BE2C (cell line): ENCODE results near the gene SIGLEC8.
"Not testable (repeated sequence)": the region's sequence is repeated elsewhere in the genome, so short reads cannot be mapped to it uniquely, and the experiment has no call there.

ENCODE experiments used
- DNase-seq: peaks from one replicate; pipeline ENCODE4 v3.0.0-alpha.2; 2020
- H3K27me3 ChIP-seq: fragments of 250-450 bp; sonication (Bioruptor Pico); 2 replicates; pipeline ENCODE4 v1.5.1; 2020; ENCODE audit warnings: mild to moderate bottlenecking
- H3K36me3 ChIP-seq: fragments of 250-450 bp; sonication (Bioruptor Pico); 2 replicates; pipeline ENCODE4 v1.5.1; 2020; ENCODE audit warnings: mild to moderate bottlenecking
- H3K4me1 ChIP-seq: fragments of 250-450 bp; sonication (Bioruptor Pico); 2 replicates; pipeline ENCODE4 v1.5.1; 2020
- H3K4me3 ChIP-seq: 2 replicates; pipeline ENCODE4 v1.5.1; 2011; ENCODE audit warnings: low read depth, low read length
- H3K9me3 ChIP-seq: fragments of 250-450 bp; sonication (Bioruptor Pico); 2 replicates; pipeline ENCODE4 v1.5.1; 2020
- TF ChIP-seq, protein P1 (sequence below): IDR thresholded peaks from 2 replicates; pipeline ENCODE4 v1.5.1; 2012; ENCODE audit warnings: mild to moderate bottlenecking, low read depth, low read length

SIGLEC8 gene

GRCh38 chr19:51421229-51422052 is 36.8 kb downstream of the SIGLEC8 start:
- no peaks in the 10 kb centered on the region for H3K9me3 ChIP-seq
- DNase-seq, result no peak
- no peaks in the 10 kb centered on the region; the same call in 1 of the 2 replicates for H3K27me3 ChIP-seq
- H3K4me1 ChIP-seq, result no peaks in the 10 kb centered on the region
- H3K4me3 ChIP-seq, result no peak overlapping the region
- TF ChIP-seq, protein P1, sequence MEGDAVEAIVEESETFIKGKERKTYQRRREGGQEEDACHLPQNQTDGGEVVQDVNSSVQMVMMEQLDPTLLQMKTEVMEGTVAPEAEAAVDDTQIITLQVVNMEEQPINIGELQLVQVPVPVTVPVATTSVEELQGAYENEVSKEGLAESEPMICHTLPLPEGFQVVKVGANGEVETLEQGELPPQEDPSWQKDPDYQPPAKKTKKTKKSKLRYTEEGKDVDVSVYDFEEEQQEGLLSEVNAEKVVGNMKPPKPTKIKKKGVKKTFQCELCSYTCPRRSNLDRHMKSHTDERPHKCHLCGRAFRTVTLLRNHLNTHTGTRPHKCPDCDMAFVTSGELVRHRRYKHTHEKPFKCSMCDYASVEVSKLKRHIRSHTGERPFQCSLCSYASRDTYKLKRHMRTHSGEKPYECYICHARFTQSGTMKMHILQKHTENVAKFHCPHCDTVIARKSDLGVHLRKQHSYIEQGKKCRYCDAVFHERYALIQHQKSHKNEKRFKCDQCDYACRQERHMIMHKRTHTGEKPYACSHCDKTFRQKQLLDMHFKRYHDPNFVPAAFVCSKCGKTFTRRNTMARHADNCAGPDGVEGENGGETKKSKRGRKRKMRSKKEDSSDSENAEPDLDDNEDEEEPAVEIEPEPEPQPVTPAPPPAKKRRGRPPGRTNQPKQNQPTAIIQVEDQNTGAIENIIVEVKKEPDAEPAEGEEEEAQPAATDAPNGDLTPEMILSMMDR, result no peak
- H3K36me3 ChIP-seq, result no peaks in the 10 kb centered on the region

DNA sequence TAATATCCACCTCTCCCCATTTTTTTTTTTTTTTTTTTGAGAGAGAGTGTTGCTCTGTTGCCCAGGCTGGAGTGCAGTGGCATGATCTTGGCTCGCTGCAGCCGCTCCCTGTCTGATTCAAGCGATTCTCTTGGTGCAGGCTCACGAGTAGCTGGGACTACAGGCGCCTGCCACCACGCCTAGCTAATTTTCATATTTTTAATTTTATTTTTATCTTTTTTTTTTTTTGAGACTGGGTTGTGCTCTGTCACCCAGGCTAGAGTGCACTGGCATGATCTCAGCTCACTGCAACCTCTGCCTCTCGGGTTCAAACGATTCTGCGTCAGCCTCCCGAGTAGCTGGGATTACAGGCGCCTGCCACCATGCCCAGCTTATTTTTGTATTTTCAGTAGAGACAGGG is 37.7 kb downstream of the SIGLEC8 start:
- H3K36me3 ChIP-seq, H3K27me3 ChIP-seq, H3K4me3 ChIP-seq, H3K9me3 ChIP-seq, H3K4me1 ChIP-seq, DNase-seq: not testable (repeated sequence)

- no peaks in the 10 kb centered on the region for H3K9me3 ChIP-seq
- TF ChIP-seq, protein P1, result no peak
- H3K27me3 ChIP-seq, result 0 out of 2 replicates have a peak, but pooled peaks cover 2% of the 10 kb centered on the region
- no peaks in the 10 kb centered on the region for H3K4me1 ChIP-seq
- no peak overlapping the region for H3K4me3 ChIP-seq
- H3K36me3 ChIP-seq, result no peaks in the 10 kb centered on the region
- no peak for DNase-seq
These were observed 39.5 kb downstream of the SIGLEC8 start for GRCh38 chr19:51418707-51419106.

GRCh38 chr19:51417810-51418157 is 40.5 kb downstream of the SIGLEC8 start:
- no peaks in the 10 kb centered on the region for H3K4me1 ChIP-seq
- DNase-seq, result no peak
- H3K4me3 ChIP-seq, result no peak overlapping the region
- TF ChIP-seq, protein P1, result no peak
- no peaks in the 10 kb centered on the region for H3K9me3 ChIP-seq
- 0 out of 2 replicates have a peak, but pooled peaks cover 2% of the 10 kb centered on the region for H3K27me3 ChIP-seq
- H3K36me3 ChIP-seq, result no peaks in the 10 kb centered on the region

DNA sequence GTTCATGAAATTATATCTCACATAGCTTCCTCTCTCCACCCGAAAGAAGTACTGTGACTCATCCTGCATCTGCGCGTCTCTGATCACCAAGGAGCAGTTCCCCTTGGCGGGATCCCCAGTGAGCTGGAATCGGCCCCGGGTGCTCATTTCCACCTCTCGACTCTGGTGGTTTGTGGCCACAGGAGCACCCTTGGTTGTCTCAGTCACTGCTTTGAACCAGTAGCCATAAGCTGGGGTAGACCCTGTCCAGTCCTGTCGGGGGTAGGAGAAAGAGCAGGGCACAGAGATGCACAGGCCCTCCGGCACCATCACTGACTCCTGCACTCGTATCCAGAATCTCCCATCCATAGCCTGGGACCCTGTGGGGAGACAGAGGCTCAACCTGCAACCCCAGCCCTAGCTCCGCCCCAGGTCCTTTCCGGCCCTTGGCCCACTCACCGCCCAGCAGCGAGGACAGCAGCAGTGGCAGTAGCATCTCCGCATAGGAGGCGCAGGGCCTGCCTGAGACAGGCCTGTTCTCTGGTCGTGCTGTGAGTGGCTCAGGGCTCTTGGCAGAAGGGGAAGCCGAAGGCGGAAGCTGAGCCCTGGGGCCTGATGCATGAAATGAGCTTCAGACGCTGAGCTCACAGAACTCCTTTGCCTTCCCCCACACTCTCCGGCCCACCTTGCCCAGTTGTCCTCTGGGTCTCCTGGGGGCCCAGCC is 41.0 kb downstream of the SIGLEC8 start, which contains the start of gene SIGLEC10:
Gene SIGLEC10, minus strand, starts transcription at position 536 of the 703 bp plus-strand sequence. Its CDS starts 61 bp downstream, at position 475.
- TF ChIP-seq, protein P1, result no peak
- Histone ChIP-seq H3K9me3 (no peaks in the 10 kb centered on the region), H3K36me3 (no peaks in the 10 kb centered on the region), H3K27me3 (0 out of 2 replicates have a peak, but pooled peaks cover 2% of the 10 kb centered on the region), H3K4me3 (no peak within 1 kb of the TSS), H3K4me1 (no peaks in the 10 kb centered on the region)
- no peak for DNase-seq

DNA sequence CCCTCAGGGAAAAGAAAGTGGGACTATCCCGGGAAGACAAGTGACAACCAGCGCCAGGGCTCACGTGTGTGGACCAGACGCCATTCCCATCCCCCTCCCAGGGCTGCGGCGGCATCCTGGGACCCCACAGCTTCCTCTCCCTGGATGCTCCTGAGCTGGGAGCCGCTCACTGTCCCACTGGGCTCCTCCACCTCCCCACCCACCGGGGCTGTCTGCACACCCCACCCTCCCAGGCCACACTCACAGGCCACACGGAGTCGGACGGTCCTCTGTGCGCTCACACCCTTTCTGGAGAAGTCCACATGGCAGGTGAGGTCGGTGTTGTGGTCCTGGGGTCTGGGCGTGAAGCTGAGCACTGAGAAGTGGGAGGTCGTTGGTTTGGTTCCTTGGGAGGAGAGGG is 41.8 kb downstream of the SIGLEC8 start:
- not testable (repeated sequence) for H3K4me1 ChIP-seq, H3K36me3 ChIP-seq, H3K9me3 ChIP-seq, H3K27me3 ChIP-seq, H3K4me3 ChIP-seq, DNase-seq

GRCh38 chr19:51415187-51415586 is 43.1 kb downstream of the SIGLEC8 start:
- Histone ChIP-seq H3K36me3 (no peaks in the 10 kb centered on the region), H3K9me3 (no peaks in the 10 kb centered on the region), H3K4me3 (no peak overlapping the region), H3K4me1 (no peaks in the 10 kb centered on the region), H3K27me3 (0 out of 2 replicates have a peak, but pooled peaks cover 2% of the 10 kb centered on the region)
- TF ChIP-seq, protein P1, result no peak
- no peak for DNase-seq
